Superior temporal gyrus (tissue), 1 donor: ENCODE measurements around the gene COLEC11.

Experiments
- DNase-seq: peaks from one replicate; pipeline ENCODE4 v3.0.0-alpha.2; 2016; ENCODE audit errors: extremely low spot score

COLEC11 gene

DNA sequence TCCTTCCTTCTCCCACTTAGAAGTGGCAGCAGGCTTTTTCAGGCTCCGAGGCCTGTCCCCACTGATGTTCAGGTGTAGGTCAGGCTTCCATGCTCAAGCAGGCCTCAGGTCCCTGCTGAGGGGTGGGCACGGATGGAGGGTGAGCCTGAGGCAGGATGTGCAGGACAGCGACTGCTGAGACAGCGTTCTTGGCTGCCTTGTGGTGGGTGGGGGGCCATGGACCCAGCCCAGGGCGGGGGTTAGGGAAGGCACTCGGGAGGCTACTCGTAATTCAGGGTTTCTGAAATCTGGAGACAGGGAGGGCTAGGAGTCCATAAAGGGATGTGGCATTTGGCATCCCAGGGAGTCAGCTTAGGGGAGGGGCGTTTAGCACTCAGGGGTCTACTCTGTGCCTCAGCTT lies 30.3 kb downstream of the COLEC11 start:
- no peak for DNase-seq

DNA sequence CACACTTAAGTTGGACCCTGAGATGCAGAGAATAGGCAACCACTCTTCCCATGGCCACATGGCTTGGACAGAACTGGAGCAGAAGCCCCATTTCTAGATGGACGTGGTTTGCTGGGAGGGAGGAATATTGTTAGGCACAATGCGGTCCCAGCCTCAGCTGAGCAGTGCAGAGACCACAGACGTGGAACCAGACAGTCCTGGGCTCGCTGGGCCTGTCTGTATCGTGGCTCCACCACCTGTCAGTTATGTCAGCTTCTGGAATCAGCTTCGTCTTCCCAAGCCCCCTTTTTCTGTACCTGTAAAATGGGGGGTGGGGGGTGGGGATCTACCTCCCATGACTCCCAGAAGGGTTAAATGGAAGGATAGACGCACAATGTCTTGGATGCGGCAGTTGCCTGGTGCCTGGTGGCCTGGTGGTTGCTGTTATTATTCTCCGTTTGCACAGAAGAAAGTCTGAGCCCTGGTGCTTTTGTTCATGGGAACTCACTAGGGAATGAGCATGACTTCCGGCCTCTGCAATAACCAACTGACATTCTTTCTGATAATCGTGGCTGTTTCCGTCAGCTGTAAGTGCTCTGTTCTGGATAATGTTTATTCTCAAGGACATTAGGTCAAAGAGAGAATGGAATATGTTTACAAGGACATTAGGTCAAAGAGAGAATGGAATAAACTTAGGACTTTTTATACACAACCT lies 31.4 kb downstream of the COLEC11 start:
- no peak for DNase-seq

GRCh38 chr2:3626812-3627499 lies 32.0 kb downstream of the COLEC11 start:
- DNase-seq = no peak

DNA sequence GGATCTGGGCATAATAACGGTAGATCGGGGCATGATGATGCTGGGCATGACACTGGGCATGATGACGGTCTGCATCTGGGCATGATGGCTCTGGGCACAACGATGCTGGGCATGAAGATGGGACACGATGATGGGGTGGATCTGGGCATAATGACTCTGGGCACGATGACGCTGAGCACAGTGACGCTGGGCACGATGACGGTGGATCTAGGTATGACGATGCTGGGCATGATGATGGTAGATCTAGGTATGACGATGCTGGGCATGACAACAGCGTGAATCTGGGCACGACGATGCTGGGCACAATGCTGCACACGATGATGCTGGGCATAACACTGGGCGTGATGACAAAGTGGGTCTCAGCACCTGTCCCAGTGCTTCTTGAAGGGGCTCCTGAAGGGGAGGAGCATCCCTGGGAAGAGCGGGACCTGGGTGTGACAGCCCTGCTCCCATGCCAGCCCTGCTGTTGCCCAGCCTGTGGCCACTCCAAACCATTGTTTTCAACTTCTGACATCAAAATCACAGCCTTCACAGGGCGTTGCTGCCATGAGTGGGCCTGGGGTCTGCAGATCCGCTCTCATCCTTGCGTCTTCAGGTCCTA lies 32.7 kb downstream of the COLEC11 start:
- no peak for DNase-seq

GRCh38 chr2:3628241-3628679 lies 33.3 kb downstream of the COLEC11 start:
- DNase-seq = no peak

- DNase-seq = no peak
Measured at GRCh38 chr2:3628800-3629199, 33.9 kb downstream of the COLEC11 start.

GRCh38 chr2:3630631-3631030 lies 35.7 kb downstream of the COLEC11 start:
- no peak for DNase-seq

DNA sequence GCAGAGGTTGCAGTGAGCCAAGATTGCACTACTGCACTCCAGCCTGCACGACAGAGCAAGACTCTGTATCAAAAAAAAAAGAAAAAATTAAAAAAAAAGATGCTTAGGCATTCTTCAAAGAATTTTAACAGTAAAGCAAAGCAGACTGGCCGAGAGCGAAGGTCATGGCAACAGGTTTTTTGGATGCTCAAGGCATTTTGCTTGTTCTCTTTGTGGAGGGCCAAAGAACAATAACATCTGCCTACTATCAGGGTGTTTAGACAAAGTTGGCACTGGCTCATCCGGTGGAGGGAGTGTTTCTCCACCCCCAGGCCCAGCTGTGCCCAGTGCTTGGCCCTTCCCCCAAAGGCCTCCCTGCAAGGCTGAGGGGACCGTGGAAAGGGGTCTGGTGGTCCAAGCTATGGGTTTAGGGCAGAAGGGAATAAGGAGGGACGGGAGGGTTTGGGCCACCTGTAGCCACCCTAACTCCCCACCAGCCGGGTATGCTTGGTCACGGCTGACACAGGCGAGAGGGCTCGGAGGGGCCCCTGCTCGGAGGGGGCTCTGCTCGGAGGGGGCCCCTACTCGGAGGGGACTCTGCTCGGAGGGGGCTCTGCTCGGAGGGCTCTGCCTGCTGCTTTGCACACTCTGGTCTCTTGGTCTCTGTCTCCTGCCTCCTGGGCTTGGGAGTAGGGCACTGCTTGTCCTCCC lies 36.4 kb downstream of the COLEC11 start:
- DNase-seq = no peak

DNA sequence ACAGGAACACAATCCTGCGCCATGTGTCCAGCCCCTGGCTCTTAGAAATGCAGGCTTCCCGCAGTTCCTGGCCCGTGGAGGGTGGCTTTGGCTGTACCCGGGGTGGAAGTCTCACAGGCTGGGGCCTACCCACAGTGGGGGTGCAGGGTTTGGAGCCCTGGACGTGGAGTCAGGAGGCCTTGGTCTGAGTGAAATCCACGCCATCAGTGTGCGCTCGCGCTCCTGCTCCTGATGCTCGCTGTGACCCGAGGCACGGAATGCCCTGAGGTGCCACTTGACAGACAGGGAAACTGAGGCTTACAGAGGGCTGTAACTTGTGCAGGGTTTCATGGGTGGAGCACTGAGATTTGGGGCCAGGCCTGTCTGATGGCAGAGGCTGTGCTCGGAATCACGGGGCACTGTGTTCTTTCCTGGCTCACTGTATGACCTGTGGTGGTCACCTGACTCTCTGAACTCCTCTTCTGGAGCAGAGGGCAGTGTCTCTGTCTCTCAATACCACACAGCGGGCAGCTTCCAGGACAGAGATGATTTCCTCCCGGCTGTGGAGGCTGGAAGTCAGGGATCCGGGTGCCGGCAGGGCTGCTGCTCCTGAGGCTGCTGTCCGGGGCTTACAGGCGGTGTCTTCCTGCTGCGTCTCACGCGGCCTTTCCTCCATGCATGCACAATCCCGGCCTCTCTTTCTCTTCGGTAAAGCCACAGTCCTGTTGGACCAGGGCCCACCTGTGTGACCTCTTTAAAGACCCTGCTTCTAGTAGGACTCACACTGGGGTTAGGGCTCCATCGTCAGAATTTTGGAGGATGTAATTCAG lies 37.1 kb downstream of the COLEC11 start:
- DNase-seq = no peak

DNA sequence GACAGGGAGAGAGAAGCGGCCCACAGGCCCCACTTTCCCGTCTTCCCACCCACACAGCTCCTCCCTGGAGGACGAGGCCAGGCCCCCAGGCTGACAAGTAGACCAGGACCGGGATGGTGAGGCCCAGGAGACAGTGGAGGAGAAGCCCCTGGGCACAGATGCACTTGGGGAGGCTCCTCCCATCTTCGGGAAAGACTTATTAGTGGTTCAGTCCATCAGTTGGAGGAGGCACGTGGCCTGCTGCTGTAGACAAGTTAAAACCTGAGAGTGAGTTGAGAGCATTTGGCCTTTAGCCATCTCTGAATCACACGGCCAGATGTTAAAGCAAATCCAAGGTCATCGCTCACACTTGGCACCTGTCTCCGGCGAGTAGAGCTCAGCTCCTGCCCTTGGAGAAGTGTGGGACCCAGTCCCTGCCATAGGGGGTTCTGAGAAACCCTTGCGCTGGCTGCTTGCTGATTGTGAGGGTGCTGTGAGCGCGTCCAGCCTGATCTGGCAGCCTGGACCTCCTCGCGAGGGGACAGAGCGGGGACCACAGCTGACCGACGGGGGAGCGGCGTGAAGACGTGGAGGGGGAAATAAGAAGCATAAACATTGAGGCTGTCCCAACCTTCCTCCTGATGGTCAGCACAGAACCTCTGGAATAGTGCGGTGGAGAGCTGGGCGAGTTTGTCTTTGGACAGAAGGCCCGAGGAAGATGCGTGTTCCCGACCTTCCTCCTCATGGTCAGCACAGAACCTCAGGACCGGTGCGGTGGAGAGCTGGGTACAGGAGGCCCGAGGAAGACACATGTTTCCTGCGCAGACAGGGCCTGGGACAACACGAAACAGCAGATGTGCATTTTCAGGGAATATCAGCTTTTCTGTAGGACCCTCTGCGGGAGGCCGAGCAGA lies 38.4 kb downstream of the COLEC11 start:
- DNase-seq = no peak

- no peak for DNase-seq
Measured at GRCh38 chr2:3633982-3634595, 39.2 kb downstream of the COLEC11 start.

DNA sequence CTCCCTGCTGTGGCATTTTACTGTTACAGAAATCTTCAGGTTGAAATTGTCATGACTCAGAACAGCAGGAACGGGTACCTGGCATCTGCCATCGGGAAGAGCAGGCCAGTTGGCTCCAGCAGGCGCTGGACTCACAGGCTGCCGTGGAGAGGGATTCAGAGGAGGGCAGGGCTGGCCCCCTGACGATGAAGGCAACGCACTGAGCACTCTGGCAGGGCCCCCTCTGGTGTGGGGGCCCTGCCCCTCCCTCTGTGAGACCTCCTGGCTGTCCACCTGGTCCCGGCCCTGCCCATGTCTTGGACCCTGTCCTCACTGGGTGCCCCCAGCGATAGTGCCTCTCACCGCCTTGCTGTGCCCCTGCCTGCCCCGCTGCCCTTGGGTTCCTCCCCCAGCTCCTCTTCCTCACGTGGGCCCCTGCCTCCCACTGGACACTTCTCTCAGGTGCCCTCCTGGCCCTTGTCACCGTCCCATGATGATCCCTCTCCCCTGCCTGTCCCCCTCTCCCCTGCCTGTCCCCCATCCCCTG lies 39.7 kb downstream of the COLEC11 start:
- no peak for DNase-seq

DNA sequence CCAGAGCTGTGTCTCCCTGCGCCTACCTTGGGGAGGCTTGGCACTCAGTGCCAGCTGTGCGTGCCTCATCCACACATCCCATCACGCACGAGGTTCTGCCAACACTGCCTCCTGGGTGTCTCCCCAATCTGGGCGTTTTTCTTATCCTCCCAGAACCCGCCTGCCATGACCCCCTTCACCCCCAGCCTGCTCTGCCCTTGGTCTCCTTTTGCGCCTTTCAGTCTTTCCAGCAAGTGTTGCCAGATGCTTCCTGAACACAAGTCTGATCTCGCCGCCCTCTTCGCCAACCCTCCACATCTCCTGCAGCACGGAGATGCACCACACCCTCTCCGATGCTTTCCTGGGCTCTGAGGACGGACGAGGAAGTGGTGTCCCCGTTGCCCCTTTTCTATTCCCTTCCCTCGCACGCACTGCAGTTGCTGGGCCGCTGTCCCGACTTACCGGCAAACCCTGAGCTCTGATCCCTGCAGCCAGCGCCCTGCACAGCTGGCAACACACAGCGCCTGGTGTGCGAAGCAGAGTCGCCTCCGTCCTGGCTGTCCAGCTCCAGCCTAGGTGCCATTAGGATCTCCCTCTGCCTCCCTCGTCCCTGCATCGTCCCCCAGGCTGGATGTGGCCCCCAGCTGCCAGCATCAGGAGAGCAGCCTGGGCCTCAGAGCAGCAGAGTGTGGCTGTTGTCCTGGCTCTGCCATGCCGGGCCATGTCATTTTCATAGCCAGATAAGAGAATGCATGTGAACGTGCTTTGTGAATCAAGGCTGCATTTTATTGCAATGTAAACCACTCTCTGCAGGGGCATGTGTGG lies 40.5 kb downstream of the COLEC11 start:
- no peak for DNase-seq

GRCh38 chr2:3635975-3636327 lies 41.0 kb downstream of the COLEC11 start:
- DNase-seq = peak; percentile 35

DNA sequence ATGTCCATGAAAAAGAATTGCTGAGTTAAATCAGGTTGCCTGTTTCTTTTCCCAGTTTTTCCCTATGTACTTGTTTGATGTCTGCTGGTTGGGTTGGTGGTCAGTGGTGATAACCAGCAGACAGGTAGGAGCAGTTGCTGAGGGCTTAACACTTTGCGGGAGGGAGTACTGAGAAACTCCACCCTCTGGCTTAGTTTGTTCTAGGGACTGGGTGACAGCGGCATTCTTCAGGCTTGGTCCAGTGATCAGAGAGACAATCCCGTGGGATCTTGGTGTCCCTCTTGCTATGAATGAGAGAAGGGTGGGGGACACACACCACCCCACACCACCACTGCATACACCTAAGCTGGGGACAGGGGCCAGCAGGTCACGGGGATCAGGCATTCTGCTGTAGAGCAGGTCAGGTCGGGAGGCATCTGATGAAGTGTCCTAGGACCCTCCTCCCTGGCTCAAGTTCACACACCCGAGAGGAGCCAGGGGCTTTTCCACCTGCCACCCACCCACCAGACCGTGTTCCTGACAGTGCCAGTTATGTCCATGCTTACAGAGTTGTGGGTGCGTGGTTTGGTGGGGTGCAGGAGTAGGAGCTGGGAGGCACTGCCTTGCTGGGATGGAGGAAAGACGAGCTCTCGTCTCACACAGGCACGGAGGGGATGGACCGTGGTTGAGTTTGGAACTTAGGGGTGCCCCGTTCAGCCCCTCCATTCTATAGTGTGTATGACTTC lies 41.8 kb downstream of the COLEC11 start:
- DNase-seq = no peak

- no peak for DNase-seq
Measured at GRCh38 chr2:3637311-3637675, 42.4 kb downstream of the COLEC11 start.

- DNase-seq = no peak
Measured at GRCh38 chr2:3637692-3638455, 43.0 kb downstream of the COLEC11 start.

DNA sequence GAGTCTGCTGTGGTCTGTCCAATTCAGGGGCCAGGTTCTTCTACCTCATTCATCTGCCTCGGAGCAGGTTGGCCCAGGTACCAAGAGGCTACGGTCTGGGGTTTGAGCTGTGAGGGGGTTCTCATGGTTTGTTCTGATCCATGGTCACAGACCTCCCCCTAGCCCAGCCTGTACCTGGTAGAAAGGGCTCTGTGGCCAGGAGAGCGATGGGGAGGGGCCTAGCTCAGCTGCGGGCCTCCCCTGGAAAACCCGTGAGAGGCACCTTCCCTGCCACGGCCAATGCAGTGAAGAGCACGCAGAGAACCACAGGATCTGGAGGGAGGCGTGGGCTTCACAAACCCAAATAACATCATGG lies 43.5 kb downstream of the COLEC11 start:
- no peak for DNase-seq
